Measurements from ENCODE around the gene CFD.

Gene CFD

GRCh38 chr19:911197-912033 is 52.0 kb downstream of the CFD start:
- no peaks in the 10 kb centered on the region for H3K36me3 ChIP-seq (ENCODE audit: control insufficient read depth, low read length)
- H3K4me2 ChIP-seq (ENCODE audit: low read length) = peak overlapping the region; percentile 19; the same call in 1 of the 2 replicates
- H3F3A ChIP-seq (ENCODE audit: control insufficient read depth, insufficient read depth) = peaks cover 15% of the 10 kb centered on the region
- no peaks in the 10 kb centered on the region for H3K27me3 ChIP-seq (ENCODE audit: control insufficient read depth, low read length)
- H3K79me2 ChIP-seq (ENCODE audit: control insufficient read depth, low read length) = peaks cover 44% of the 10 kb centered on the region
- no peak overlapping the region for H3K4me3 ChIP-seq (ENCODE audit: low read length)
- TF ChIP-seq CTCF (IDR thresholded peaks at IDR 0.05; ENCODE audit: low read depth, low read length, poor library complexity, severe bottlenecking) = no peak
- no peak for TF ChIP-seq EZH2phosphoT487 (IDR thresholded peaks at IDR 0.05; ENCODE audit: borderline replicate concordance, low read length)
- no peaks in the 10 kb centered on the region for H4K20me1 ChIP-seq (ENCODE audit: control insufficient read depth, insufficient read depth, low read depth, low read length)
- no peak overlapping the region for H3K27ac ChIP-seq (ENCODE audit: low read depth, low read length)
- H3K9me3 ChIP-seq (ENCODE audit: control insufficient read depth, insufficient read depth, low read length) = no peaks in the 10 kb centered on the region
- peaks cover 50% of the 10 kb centered on the region for H3K4me1 ChIP-seq (ENCODE audit: control insufficient read depth, low read length)
- H3K9me2 ChIP-seq (replicated peaks; ENCODE audit: control insufficient read depth, low read length) = no peaks in the 10 kb centered on the region

GRCh38 chr19:912181-913079 is 53.0 kb downstream of the CFD start:
- no peaks in the 10 kb centered on the region for H3K36me3 ChIP-seq (ENCODE audit: control insufficient read depth, low read length)
- no peaks in the 10 kb centered on the region for H4K20me1 ChIP-seq (ENCODE audit: control insufficient read depth, insufficient read depth, low read depth, low read length)
- H3F3A ChIP-seq (ENCODE audit: control insufficient read depth, insufficient read depth) = peaks cover 14% of the 10 kb centered on the region
- peak overlapping the region; percentile 94 for H3K4me3 ChIP-seq (ENCODE audit: low read length)
- H3K9me2 ChIP-seq (replicated peaks; ENCODE audit: control insufficient read depth, low read length) = no peaks in the 10 kb centered on the region
- H3K27ac ChIP-seq (ENCODE audit: low read depth, low read length) = peak overlapping the region; percentile 47; the same call in 1 of the 2 replicates
- no peak for TF ChIP-seq CTCF (IDR thresholded peaks at IDR 0.05; ENCODE audit: low read depth, low read length, poor library complexity, severe bottlenecking)
- no peak for TF ChIP-seq EZH2phosphoT487 (IDR thresholded peaks at IDR 0.05; ENCODE audit: borderline replicate concordance, low read length)
- H3K4me1 ChIP-seq (ENCODE audit: control insufficient read depth, low read length) = peaks cover 44% of the 10 kb centered on the region
- H3K9me3 ChIP-seq (ENCODE audit: control insufficient read depth, insufficient read depth, low read length) = no peaks in the 10 kb centered on the region
- peaks cover 39% of the 10 kb centered on the region for H3K79me2 ChIP-seq (ENCODE audit: control insufficient read depth, low read length)
- peak overlapping the region; percentile 72 for H3K4me2 ChIP-seq (ENCODE audit: low read length)
- peaks cover 8% of the 10 kb centered on the region for H3K27me3 ChIP-seq (ENCODE audit: control insufficient read depth, low read length)
